ENCODE measurements around the gene CA4.
A peak's percentile ranks its signal among the peaks of the same experiment; 100 is the strongest.
"Not testable (repeated sequence)": the region's sequence is repeated elsewhere in the genome, so short reads cannot be mapped to it uniquely, and the experiment has no call there.

Gene CA4

GRCh38 chr17:60156746-60157145 lies 7.0 kb downstream of the CA4 start:
- DNase-seq, result no peak

GRCh38 chr17:60157487-60158040 lies 7.8 kb downstream of the CA4 start:
- no peak for DNase-seq

GRCh38 chr17:60158751-60159478 lies 9.1 kb downstream of the CA4 start:
- no peak for DNase-seq

- DNase-seq, result no peak
Measured at GRCh38 chr17:60159479-60159866, 9.7 kb downstream of the CA4 start.

- DNase-seq, result no peak
Measured at GRCh38 chr17:60160829-60161501, 11.2 kb downstream of the CA4 start.

GRCh38 chr17:60161598-60162330 lies 12.0 kb downstream of the CA4 start:
- no peak for DNase-seq

GRCh38 chr17:60163108-60163784 lies 13.5 kb downstream of the CA4 start:
- no peak for DNase-seq

GRCh38 chr17:60164164-60164563 lies 14.4 kb downstream of the CA4 start:
- no peak for DNase-seq

- no peak for DNase-seq
Measured at GRCh38 chr17:60164697-60165096, 14.9 kb downstream of the CA4 start.

- DNase-seq, result no peak
Measured at GRCh38 chr17:60165223-60165622, 15.4 kb downstream of the CA4 start.

- DNase-seq, result peak; percentile 38 to 49
Measured at GRCh38 chr17:60165971-60166370, 16.2 kb downstream of the CA4 start.

- no peak for DNase-seq
Measured at GRCh38 chr17:60167065-60167741, 17.4 kb downstream of the CA4 start.

GRCh38 chr17:60168654-60169053 lies 18.9 kb downstream of the CA4 start:
- peak in 1 of 2 experiments; percentile 11 for DNase-seq

- peak in 1 of 2 experiments; percentile 6 for DNase-seq
Measured at GRCh38 chr17:60169921-60170817, 20.4 kb downstream of the CA4 start.

GRCh38 chr17:60170835-60171752 lies 21.3 kb downstream of the CA4 start:
- peak in 1 of 2 experiments; percentile 13 for DNase-seq

GRCh38 chr17:60171753-60172079 lies 21.9 kb downstream of the CA4 start:
- peak in 1 of 2 experiments; percentile 4 for DNase-seq

GRCh38 chr17:60173304-60173819 lies 23.6 kb downstream of the CA4 start:
- no peak for DNase-seq

- no peak for DNase-seq
Measured at GRCh38 chr17:60174035-60174434, 24.3 kb downstream of the CA4 start.

GRCh38 chr17:60174767-60175166 lies 25.0 kb downstream of the CA4 start:
- not testable (repeated sequence) for DNase-seq

- not testable (repeated sequence) for DNase-seq
Measured at GRCh38 chr17:60176763-60177162, 27.0 kb downstream of the CA4 start.

Measured in activated T-cell treated with anti-CD3 and anti-CD28 coated beads, Interleukin-2, amount 50 U/mL, for 48 hours (primary cell).